Stimulated activated CD4-positive, alpha-beta T cell treated with anti-CD3 and anti-CD28 coated beads, Interleukin-2, amount 100 ng/mL, for 24 hours (primary cell): ENCODE measurements around the gene DRG1.
"Not testable (repeated sequence)": the region's sequence is repeated elsewhere in the genome, so short reads cannot be mapped to it uniquely, and the experiment has no call there.

Experiments
- DNase-seq, 2 donors: peaks; one replicate each; pipeline ENCODE4 v3.0.0-alpha.2; 2020

DRG1 gene

DNA sequence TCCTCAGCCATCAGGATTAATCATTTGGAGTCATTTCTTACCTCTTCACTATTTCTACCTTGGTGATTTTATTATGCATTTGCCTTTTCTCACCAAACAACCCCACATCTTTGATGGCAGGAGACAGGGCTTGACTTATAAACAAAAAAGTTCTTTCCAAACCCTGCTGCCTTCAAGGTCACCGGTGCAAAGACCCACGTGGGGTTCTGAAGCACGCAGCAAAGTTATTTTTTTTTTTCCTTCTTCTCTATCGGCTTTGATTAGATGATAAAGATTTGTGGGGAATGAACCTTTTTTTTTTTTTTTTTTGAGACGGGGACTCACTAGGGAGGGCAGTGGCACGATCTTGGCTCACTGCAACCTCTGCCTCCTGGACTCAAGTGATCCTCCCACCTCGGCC is 44.1 kb downstream of the DRG1 start:
- no peak for DNase-seq

DNA sequence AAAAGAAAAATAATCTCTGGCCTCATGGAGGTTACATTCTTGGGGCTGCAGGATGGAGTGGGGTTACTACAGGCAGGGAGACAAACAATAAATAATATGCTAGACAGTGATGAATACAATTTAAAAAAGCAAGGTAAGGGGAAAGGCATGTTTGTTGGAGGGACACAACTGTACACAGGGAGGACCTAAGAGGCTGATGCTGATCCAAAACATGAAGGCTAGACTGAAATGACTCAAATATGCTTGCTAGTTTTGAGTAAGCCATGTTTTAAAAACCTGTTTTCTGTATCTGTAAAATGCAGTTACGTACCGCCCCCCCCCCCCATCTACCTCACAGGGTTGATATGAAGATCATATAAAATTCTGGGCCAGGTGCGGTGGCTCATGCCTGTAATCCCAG is 46.2 kb downstream of the DRG1 start:
- DNase-seq: no peak

DNA sequence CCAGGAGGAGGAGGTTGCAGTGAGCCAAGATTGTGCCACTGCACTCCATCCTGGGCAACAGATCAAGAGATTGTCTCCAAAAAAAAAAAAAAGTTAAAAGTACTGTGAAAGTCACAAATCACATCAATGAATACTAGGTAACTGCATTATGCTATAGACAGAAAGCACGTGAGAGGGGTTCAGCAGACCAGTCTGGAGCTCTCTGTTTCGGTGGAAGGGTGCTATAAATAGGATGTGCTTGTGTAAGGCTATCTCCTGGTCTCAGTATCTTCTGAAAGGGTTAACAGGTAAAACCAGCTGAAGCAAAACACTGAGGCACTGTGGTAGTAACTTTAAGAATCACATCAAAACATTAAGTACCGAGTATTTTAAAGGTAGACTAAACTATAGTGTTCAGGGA is 46.8 kb downstream of the DRG1 start:
- no peak for DNase-seq

DNA sequence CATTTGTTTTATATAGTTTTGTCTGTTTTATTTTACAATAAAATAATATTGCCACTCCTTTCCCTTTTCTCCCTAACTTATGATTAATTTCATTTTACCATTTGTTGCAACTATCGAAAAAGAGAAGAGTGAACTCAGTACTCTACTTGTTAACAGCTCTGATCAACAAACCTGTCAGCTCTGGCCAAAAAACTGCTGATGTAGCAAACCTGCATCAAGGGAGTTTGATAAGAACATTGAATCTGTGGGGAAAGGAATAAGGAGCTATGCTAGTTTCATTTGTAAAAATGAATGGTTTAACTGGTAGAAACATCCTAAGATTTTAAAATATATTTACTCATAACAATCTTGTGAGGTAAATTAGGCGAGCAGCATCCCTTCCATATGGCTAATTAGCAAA is 47.4 kb downstream of the DRG1 start:
- DNase-seq: no peak

DNA sequence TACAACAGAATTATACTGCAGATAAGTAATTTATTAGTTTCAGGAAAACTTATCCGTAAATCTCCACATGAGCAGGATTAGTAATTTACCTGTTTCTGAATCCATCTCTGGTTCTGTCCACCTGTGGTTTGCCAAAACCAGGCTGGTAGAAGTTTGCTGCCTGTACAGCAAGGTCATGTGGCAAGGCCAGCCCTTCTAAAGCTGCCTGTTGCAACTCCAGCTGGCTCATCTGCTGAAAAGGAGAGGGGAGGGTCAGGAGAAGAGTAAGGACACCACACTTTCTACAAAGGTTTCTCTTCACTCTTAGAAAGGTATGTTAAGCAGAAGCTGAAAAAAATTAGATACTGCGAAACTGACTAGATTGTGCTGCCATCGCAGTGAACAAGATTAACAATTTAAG is 47.9 kb downstream of the DRG1 start:
- no peak for DNase-seq

DNA sequence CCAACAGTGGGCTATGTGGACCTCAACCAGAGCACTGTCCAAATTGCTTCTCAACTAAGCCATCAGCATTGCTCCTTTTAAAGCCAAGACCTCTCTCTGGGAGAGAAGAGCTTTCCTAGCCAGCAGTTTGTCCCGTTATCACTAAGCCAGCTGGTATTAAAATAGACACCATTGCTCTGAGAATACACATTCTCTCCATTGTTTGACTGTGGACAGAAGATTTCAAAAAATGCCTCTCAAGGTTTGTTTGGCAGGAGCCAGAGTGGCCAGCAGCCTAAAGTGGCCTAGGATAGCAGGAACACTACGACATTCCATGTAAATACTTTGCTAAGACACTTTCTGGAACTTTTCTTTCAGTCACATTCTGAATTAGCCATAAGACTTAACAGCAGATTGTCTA is 49.0 kb downstream of the DRG1 start:
- no peak for DNase-seq

DNA sequence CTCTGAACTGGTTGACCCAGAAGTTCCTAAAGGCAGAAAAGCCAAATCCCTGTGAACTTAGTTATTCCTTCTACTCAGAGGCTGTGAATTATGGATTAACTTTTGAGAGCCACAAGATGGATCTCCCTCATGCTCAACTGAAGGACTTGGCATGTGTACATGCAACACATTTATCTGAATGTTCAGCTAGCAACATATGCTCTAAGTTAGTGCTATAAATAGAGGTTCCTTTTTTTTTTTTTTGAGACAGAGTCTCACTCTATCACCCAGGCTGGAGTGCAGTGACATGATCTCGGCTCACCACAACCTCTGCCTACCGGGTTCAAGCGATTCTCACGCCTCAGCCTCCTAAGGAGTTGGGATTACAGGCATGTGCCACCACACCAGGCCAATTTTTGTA is 50.1 kb downstream of the DRG1 start:
- no peak for DNase-seq

DNA sequence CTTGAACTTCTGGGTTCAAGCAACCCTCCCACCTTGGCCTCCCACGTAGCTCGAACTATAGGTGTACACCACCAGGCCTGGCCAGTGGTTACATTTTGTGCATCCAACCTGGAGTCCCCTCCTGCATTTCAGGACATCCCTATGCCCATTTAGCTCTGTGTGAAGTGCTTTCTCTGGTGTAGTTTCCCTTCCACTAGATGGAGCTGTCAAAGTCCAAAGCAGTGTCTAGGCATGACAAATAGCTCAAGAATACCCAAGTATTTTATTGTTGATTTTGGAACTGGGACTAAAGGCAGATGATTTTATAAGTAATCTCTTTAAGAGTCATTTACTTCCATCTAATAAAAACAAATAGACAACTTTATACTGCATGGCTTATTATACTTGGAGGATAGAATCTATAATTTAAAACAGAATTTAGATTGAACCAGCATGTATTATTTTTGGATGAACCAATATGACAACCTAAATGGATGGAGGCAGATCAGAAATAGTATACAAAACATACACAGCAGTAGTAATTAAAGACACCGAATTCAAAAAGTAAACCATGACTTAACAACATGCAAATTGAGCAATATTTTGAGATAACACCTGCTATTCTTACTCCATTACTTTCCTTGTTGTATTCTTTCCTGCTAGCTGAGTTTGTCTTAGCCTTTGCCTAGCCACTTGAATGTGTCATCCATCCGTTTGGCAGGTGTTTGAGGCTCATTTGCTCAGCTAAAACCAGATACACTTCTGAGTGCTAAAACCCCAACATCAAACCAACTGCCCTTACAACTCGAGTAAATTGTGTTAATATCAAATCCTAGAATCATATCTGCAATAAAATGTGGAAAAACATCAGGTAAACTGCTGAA is 52.5 kb downstream of the DRG1 start:
- no peak for DNase-seq

DNA sequence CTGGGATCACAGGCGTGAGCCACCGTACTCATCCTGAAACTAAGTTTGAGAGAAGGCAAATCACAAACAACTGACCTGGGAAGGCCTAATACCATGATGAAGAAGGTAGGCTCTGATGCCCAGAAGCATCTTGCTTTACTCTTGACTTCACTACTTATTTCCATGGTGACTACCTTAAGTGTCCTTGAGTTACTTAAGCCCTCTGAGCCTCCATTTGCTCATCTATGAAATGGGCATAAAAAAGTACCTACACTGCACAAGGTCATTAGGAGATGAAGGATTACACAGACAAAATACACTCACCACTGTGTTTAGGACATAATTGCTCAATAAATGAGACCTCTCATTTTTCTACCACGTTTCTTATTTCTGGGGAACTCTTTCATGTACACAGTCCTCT is 62.3 kb downstream of the DRG1 start:
- DNase-seq: no peak

DNA sequence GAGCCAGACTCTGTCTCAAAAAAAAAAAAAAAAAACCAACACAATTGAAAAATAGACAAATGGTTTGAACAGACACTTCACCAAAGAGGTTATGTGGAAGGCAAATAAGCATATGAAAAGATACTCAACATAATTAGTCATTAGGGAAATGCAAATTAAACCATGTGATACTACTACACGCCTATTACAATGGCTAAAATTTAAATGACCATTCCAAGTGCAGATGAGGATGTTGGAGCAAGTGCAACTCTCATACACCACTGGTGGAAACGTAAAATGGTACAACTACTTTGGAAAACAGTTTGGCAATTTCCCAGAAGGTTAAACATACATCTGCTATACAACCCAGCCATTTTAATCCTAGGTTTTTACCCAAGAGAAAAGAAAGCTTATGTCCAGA is 65.9 kb downstream of the DRG1 start:
- no peak for DNase-seq

DNA sequence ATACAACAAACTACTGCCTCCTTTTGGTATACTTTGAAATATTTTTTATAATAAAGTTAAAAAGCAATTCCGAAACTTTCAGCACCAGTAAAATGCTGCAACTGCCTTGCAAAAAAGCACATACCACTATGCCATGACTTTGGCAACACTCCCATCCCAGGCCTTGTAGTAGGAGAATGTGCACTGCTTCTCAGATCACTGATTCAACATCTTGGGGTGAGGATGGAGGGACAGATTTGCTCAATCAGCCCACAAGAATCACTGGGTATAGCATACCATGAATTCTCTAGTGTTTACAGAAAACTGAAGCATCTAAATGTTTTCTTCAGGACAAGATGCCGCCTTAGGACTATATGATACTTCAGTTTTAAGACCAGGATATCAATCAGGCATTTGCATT is 75.3 kb downstream of the DRG1 start:
- no peak for DNase-seq

DNA sequence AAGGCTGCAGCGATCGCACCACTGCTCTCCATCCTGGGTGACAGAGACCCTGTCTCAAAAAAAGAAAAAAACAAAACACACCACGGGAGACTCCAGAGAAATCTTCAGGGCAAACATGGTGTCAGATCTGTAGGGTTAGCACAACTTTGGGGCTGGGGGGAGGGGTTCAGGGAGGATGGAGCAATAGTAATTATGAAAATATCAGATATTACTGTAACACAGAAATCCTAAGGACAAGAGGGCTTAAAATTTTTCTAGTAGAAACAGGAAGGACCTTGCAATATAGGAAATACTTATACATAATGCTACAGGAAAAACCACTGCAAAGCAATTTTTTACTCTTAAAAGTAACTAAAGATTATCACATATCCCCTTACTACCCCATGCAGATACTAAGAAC is 76.4 kb downstream of the DRG1 start:
- DNase-seq: no peak

DNA sequence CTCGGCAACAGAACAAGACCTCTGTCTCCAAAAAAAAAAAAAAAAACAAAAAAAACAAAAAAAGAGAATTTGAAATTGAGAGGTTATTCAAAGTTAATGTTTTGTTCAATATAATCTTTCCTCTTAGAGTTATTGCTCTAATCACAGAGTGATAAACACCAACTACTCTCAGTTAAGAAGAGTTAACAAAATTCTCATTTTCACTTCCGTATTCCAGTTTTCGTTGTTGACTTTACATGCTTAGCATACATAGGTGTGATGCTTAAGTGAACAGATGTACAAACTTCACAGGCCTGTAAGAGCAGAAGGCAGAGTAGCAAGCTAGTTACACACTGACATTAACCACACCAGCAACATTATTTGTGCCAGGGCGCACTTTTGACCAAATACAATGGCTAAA is 77.9 kb downstream of the DRG1 start:
- no peak for DNase-seq

DNA sequence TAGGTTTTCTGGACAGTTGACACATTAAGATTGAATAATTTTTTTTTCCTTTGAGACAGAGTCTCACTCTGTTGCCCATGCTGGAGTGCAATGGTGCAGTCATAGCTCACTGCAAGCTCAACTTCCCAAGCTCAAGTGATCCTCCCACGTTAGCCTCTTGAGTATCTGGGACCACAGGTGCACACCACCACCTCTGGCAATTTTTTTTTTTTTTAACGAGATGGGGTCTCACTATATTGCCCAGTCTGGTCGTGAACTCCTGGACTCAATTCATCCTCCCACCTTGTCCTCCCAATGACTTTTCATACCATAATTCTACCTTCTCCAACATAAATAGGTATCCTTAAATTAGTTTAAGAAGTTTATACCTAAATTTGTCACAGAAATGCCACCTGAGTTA is 81.7 kb downstream of the DRG1 start:
- no peak for DNase-seq

DNA sequence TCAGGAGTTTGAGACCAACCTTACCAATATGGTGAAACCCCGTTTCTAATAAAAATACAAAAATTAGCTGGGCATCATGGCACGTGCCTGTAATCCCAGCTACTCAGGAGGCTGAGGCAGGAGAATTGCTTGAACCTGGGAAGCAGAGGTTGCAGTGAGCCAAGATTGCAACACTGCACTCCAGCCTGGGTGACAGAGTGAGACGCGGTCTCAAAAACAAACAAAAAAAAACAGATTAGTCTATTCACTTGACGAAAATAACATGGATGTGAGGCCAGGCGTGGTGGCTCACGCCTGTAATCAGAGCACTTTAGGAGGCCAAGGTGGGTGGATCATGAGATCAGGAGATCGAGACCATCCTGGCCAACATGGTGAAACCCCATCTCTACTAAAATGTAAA is 83.1 kb downstream of the DRG1 start:
- not testable (repeated sequence) for DNase-seq
